HepG2 (cell line): Measurements from ENCODE around the gene UBTD2. TPM values are rescaled to one million over a fixed set of nuclear protein-coding genes. Genes with fewer than 3 reads are reported as not detected.

Experiments
- ATAC-seq: fragments of 200-7000 bp; cut with Tn5 transposase; 3 replicates; pipeline ENCODE4 v1.9.1; 2020; ENCODE audit warnings: mild to moderate bottlenecking, moderate library complexity
- BruUV-seq: library from RNA; stranded (reverse); fragments of 400-500 nt; replicated peaks from 2 replicates; lab custom pipeline; 2021; lab: Mats Ljungman, UMichigan
- CTCF ChIA-PET: fragments of 300-600 bp; formaldehyde crosslinking; extraction: SDS; loops from one replicate; lab custom pipeline; 2021; ENCODE audit warnings: low total read pairs, inconsistent platforms, low intra/inter-chr PET ratio; lab: Yijun Ruan, JAX
- POLR2A ChIA-PET: fragments of 350-600 bp; sonication (Branson Sonifier 250); formaldehyde crosslinking; loops from one replicate; lab custom pipeline; 2020; ENCODE audit warnings: antibody characterized with exemption, inconsistent platforms; lab: Yijun Ruan, JAX
- DNase-seq: peaks from one replicate; pipeline ENCODE4 v3.0.0-alpha.2; 2015; ENCODE audit warnings: low spot score
- FAIRE-seq: peaks from 3 replicates; lab custom pipeline; 2011; peaks lifted over from hg19 to GRCh38; lab: Jason Lieb, UNC
- H2AFZ ChIP-seq: one replicate; pipeline ENCODE4 v1.6.1; 2011; ENCODE audit warnings: low read length, inconsistent platforms
- H3K27ac ChIP-seq: fragments of 300-600 bp; 3 replicates; pipeline ENCODE4 v1.8.0; 2011; ENCODE audit warnings: mixed run types, mild to moderate bottlenecking, mixed read lengths, low read length, inconsistent platforms; ENCODE audit not compliant: insufficient read depth; ENCODE audit errors: extremely low read length
- H3K27me3 ChIP-seq, 2 experiments: fragments of 200-600 bp in 1 of 2; 2 replicates in 1 of 2; 3 replicates in 1 of 2; pipeline versions ENCODE4 v1.6.0 to v1.8.0; 2011; ENCODE audit warnings: low read length in 2 of 2, mild to moderate bottlenecking in 2 of 2, moderate library complexity in 2 of 2, inconsistent platforms in 1 of 2; ENCODE audit not compliant: insufficient read depth in 2 of 2, control insufficient read depth in 1 of 2
- H3K36me3 ChIP-seq, 2 experiments: fragments of 200-600 bp in 1 of 2; replicated peaks in 1 of 2; 2 replicates in 1 of 2; 3 replicates in 1 of 2; pipeline versions ENCODE4 v1.5.1 to v1.8.0; 2011; ENCODE audit warnings: low read length in 2 of 2, inconsistent platforms in 1 of 2; ENCODE audit not compliant: insufficient read depth in 2 of 2, control insufficient read depth in 1 of 2
- H3K4me1 ChIP-seq: 2 replicates; pipeline ENCODE4 v1.5.1; 2012; ENCODE audit warnings: low read length, inconsistent platforms; ENCODE audit not compliant: insufficient read depth
- H3K4me2 ChIP-seq: 2 replicates; pipeline ENCODE4 v1.6.0; 2011; ENCODE audit warnings: low read depth, low read length, inconsistent platforms
- H3K4me3 ChIP-seq, 3 experiments: fragments of 200-600 bp in 1 of 3; sonication (generic), shearing (Covaris generic) in 1 of 3; replicated peaks in 1 of 3; 2 replicates each; pipeline ENCODE4 v1.5.1; 2011 to 2016; ENCODE audit warnings: low read length in 3 of 3, inconsistent platforms in 2 of 3, low read depth in 2 of 3, mild to moderate bottlenecking in 2 of 3, control low read depth in 1 of 3, mixed read lengths in 1 of 3; ENCODE audit not compliant: insufficient read depth in 1 of 3
- H3K79me2 ChIP-seq: one replicate; pipeline ENCODE4 v1.6.1; 2011; ENCODE audit warnings: low read length, inconsistent platforms; ENCODE audit not compliant: insufficient read depth
- H3K9ac ChIP-seq: 2 replicates; pipeline ENCODE4 v1.6.0; 2011; ENCODE audit warnings: mild to moderate bottlenecking, low read depth, low read length, inconsistent platforms; ENCODE audit not compliant: insufficient read depth
- H3K9me3 ChIP-seq: 2 replicates; pipeline ENCODE4 v1.5.1; 2012; ENCODE audit warnings: mild to moderate bottlenecking, low read length
- H4K20me1 ChIP-seq: 2 replicates; pipeline ENCODE4 v1.6.0; 2011; ENCODE audit warnings: inconsistent platforms, mild to moderate bottlenecking, low read length, moderate library complexity; ENCODE audit not compliant: insufficient read depth
- MEIS2 ChIP-seq: sonication (generic); formaldehyde crosslinking; IDR thresholded peaks from 2 replicates; pipeline ENCODE4 v1.9.0; 2021; ENCODE audit warnings: mild to moderate bottlenecking, missing genetic modification reagents
- POLR2AphosphoS5 ChIP-seq: IDR thresholded peaks from 2 replicates; pipeline ENCODE4 v1.6.1; 2012; ENCODE audit warnings: low read depth, low read length
- RXRA ChIP-seq: sonication (generic); formaldehyde crosslinking; IDR thresholded peaks from 2 replicates; pipeline ENCODE4 v1.5.1; 2020; ENCODE audit warnings: missing genetic modification reagents
- SP4 ChIP-seq: sonication (generic); formaldehyde crosslinking; IDR thresholded peaks from 2 replicates; pipeline ENCODE4 v1.8.1; 2023; ENCODE audit warnings: mild to moderate bottlenecking, missing genetic modification reagents
- TCF7L2 ChIP-seq: IDR thresholded peaks from 2 replicates; pipeline ENCODE4 v1.6.1; 2011; ENCODE audit warnings: mild to moderate bottlenecking, low read depth, low read length, moderate library complexity
- ZBTB33 ChIP-seq: sonication (generic); formaldehyde crosslinking; IDR thresholded peaks from 2 replicates; pipeline ENCODE4 v1.4.0; 2020; ENCODE audit warnings: missing genetic modification reagents
- ZBTB38 ChIP-seq: sonication (generic); formaldehyde crosslinking; IDR thresholded peaks from 2 replicates; pipeline ENCODE4 v1.5.1; 2020; ENCODE audit warnings: mild to moderate bottlenecking, missing genetic modification reagents
- ZNF281 ChIP-seq: sonication (generic); formaldehyde crosslinking; IDR thresholded peaks from 2 replicates; pipeline ENCODE4 v1.4.0; 2020; ENCODE audit warnings: missing genetic modification reagents, borderline replicate concordance
- ZNF841 ChIP-seq: sonication (generic); formaldehyde crosslinking; IDR thresholded peaks from 2 replicates; pipeline ENCODE4 v1.8.1; 2023; ENCODE audit warnings: missing genetic modification reagents, borderline replicate concordance
- WGBS: methylation state at CpG from one replicate; pipeline ENCODE4 v1.1.6; 2017; ENCODE audit warnings: low lambda C conversion rate; 5-methylcytosine and 5-hydroxymethylcytosine counted together
- in situ Hi-C: cut with HindIII; loops from 2 replicates; pipeline ENCODE4 v1.10.0; 2017; ENCODE audit warnings: low pct_unique_long_range_greater_than_20kb; ENCODE audit not compliant: extremely low pct_ligation_motif_present
- intact Hi-C: fragments of 100-400 bp; cut with micrococcal nuclease; formaldehyde crosslinking; loops from one replicate; pipeline ENCODE4 v1.10.0; 2022; ENCODE audit not compliant: unreplicated experiment
- polyA plus RNA-seq, 8 experiments: library from polyadenylated mRNA; depleted of rRNA in 3 of 8; stranded (reverse) in 7 of 8; unstranded in 1 of 8; fragments of >200 nt; fragmentation: Illumina TruSeq in 4 of 8; extraction: Trizol in 4 of 8; gene quantifications; 2 replicates each; pipeline versions ENCODE4 v1.2.1 to v1.2.3, GENCODE V29; 2011 to 2016; ENCODE audit warnings: low read depth in 4 of 8, missing spikeins in 1 of 8, mixed read lengths in 1 of 8; ENCODE audit not compliant: insufficient read depth in 1 of 8
- total RNA-seq, 5 experiments: library from RNA; depleted of rRNA; stranded (reverse); fragments of >200 nt; fragmentation: Illumina TruSeq; extraction: Trizol; gene quantifications; 2 replicates each; pipeline ENCODE4 v1.2.3, GENCODE V29; 2016; ENCODE audit warnings: low read depth in 1 of 5

The UBTD2 gene
- total and polyA plus RNA-seq, 2 of the 13 experiments (the other 11 are each of a cell fraction or from before 2014, with no cell fraction given), result 15.2 to 24.1 TPM

- peak; percentile 35; the same call in 1 of the 2 replicates for TF ChIP-seq MEIS2
- no peak for TF ChIP-seq ZNF281 (CRISPR knock-in tag)
- TF ChIP-seq ZBTB38 (CRISPR knock-in tag), result 0 out of 2 replicates have a peak, but pooled peaks have one; percentile 44
- peak; percentile 45; the same call in 1 of the 2 replicates for TF ChIP-seq SP4 (CRISPR knock-in tag)
- TF ChIP-seq RXRA, result peak; percentile 79
- no peak for TF ChIP-seq POLR2AphosphoS5
- TF ChIP-seq TCF7L2, result no peak
- TF ChIP-seq, all 625 proteins: peak for 54
These were observed 118.8 kb downstream of the UBTD2 start (continued) for GRCh38 chr5:172164769-172165212.

GRCh38 chr5:172163346-172163745 lies 120.2 kb downstream of the UBTD2 start:
- POLR2A ChIA-PET, result interaction anchor here (1.2 to 4.9 kb wide), 4 partner anchors 11 to 25 kb away, joined by 3 to 65 read pairs (median 12); partner anchors contain the start of gene STK10
- CTCF ChIA-PET, result no interaction called here
- TF ChIP-seq ZNF841 (CRISPR knock-in tag), result no peak
- TF ChIP-seq ZBTB33, result peak; percentile 19; the same call in 1 of the 2 replicates
- TF ChIP-seq, all 625 proteins: peak for 1
- no peaks in the 10 kb centered on the region for H3K27me3 ChIP-seq
- H3K4me2 ChIP-seq, result peak overlapping the region; percentile 44
- no peak for DNase-seq
- H3K79me2 ChIP-seq, result no peaks in the 10 kb centered on the region
- H3K9ac ChIP-seq, result no peak overlapping the region
- no TSS peak for BruUV-seq
- peaks cover 43% of the 10 kb centered on the region for H3K4me1 ChIP-seq
- no peaks in the 10 kb centered on the region for H3K9me3 ChIP-seq
- peak; percentile 14; the same call in 2 of the 3 replicates for ATAC-seq
- no peaks in the 10 kb centered on the region for H3K36me3 ChIP-seq
- no peak for FAIRE-seq
- H4K20me1 ChIP-seq, result no peaks in the 10 kb centered on the region
- in situ Hi-C loops, result no loop called here
- peak overlapping the region in 1 of 3 experiments; percentile 25; a peak in 1 of 6 replicates for H3K4me3 ChIP-seq
- intact Hi-C loops, result no loop called here
- 13% methylated on average over 4 of the region's 4 CpGs for WGBS
- no peak overlapping the region for H2AFZ ChIP-seq
- H3K27ac ChIP-seq, result peak overlapping the region; percentile 8
